Measurements from ENCODE around the gene PBX1.

Gene PBX1

DNA sequence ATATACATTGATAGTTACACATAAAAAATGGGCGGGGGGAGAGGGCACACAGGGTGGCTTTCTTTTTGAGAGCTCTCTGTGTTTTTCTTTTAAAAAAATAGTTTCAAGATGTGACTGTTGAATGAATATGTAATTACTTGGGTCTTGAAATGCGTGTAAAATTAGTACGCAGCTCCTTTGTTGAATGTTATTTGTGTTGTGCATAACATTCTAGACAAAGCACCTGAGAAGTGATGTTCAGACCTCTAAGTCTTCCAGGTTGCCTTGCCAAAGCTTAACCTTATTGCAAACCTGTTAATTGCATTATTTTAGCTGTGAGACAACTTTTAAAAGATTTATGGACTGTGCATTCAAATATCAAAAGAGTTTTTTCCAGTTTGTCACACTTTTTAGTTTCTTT, 5.4 kb downstream of the PBX1 start:
- DNase-seq, result no peak

DNA sequence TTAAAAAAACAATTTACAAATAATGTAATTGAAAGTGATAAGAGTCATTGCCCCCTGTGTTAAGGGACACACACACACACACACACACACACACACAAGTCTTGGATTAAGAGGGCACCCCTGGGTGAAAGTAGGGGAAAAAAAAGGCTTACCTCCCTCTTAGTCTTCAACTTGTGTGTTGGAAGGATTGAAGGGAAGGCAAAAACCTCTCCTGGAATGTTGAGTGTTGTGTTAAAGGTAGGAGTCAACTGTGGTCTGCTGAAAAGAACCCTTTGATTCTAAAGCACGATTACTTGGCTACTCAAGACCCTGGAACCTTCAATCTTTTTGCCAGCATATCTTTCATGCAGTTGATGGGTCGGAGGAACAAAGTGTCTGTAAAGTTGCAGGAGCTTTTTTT, 6.4 kb downstream of the PBX1 start:
- DNase-seq, result no peak

DNA sequence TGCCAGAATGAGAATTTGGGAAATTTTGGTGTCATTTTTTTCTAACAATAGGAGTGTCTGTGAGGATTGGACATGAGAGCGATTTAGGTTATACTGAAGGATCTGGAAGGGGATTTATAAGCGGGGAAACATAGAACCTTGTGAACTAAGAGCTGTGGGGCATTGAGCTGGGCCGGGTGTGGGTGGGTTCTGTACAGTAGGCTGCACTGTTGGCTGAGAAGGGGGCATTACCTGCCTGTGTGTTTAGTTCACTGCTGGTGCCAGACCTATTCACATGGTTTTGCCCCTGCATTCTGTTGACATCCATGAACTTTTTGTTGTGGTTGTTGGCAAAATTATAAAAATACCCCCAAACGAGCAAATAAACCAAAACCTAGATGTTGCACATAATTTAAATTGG, 8.8 kb downstream of the PBX1 start:
- DNase-seq, result no peak

DNA sequence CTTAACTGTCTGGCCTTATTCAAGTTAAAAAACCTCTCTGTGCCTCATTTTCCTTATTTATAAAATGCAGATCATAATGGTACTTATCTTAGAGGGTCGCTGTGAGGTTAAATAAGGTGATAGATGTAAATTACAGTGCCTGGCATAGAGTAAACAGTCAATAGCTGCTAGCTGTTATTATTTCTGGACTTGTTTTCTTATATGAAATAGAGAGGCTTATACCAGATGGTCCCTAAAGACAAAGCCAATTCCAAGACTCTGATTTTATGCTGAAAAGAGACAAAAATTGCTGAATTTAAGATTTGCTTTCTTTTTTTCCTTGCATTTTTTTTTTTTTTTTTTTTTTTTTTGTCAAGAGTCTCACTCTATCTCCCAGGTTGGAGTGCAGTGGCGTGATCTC, 10.3 kb downstream of the PBX1 start:
- DNase-seq, result no peak

DNA sequence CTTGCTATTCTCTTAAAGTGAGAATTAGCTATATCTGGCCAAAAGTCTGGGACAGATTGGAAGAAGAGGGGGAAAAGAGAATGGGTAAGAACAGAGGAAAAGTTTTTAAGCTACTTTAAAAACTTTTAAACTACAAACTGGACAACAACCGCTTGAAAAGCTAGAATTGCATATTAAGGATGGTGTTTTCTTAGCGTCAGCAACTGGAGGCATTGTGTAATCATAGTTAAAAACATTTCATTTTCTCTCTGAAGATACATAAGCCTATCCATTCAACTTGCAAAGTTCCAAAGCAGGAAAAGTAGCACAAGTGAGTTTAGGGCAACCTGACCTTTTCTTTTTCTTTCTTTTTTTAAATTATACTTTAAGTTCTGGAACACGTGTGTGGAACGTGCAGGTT, 10.9 kb downstream of the PBX1 start:
- DNase-seq, result no peak

DNA sequence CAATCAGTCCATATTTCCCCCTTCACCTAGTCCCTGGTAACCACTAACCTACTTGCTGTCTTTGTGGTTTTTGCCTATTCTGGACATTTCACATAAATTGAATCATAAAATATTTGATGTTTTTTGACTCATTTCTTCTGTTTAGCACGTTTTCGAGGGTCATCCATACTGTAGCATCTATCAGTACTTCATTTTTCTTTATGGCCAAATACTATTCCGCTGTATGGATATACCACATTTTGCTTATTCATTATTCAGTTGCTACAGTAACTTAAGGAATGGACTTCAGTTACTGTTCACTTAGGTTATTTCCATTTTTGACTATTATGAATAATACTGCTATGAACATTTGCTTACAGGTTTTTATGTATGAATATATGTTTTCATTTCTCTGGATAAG, 12.3 kb downstream of the PBX1 start:
- DNase-seq, result no peak

DNA sequence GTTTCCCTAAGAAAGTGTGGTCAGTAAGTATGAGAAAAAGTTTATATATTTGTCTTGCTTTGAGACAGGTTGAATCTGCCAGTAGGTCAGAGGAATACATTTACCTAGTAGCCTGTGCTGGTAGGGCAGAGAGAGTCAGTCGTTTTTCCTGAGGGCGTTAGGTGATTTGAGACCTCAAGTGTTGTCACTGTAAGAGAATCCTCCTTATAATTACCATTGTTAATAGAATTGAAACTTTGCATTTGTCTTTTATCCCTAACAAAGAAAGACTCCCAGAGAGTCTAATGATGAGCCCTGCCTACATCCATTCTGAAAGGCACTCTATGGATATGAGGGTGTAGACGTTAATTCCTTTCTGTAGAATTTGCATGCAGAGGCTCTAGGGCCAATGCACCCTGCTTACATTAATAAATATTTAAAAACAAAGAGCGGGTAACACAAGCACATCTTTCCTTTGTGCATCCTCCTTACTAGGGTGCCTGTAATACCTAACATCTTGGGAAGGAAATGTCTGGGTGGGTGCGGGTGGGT, 16.4 kb downstream of the PBX1 start:
- no peak for DNase-seq

DNA sequence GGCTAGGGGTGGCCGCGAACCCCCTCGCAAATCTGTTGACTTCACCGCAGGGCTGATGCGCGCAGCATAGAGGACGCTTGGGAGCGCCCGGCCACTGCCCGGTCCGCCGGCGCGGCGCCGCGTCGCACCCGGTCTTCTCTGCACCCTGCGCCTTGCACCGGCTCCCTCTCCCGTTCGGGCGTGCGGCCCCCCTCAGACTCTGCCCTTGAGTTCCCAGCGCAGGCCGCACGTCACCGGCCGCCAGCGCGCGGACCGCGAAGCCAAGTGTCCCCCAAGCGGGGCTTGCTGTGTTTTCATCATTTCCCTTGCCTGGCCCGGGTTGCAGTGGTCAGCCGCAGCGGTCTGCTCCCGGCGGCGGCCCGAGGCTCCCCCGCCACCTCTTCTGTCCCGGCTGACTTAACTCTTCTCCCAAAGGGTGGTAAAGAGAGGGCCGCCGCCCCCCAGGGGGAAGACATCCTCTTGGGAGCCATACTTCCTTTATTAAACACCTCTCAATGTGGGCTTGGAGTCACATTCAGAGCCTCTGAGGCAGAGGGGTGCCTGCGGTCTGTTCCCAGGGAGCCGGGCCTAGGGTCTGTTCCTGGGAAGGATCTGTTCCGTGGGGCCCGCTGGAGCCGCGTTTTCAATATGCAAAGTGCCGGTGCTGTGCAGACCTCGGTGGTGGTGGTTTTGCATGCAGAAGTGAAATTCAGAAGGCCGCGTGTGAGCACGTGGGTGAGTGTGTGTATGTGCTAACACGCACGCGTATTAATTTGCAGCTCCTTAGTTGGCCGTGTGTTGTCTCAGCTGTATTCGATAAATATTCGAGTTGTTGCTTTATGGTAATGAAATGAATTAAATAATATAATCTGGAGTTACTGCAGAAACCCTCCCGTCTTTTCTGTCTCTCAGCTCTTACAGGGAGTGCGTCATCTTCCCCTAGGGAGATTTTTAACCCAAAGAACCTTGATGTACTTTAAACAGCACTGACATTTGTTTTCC, 17.6 kb downstream of the PBX1 start:
- no peak for DNase-seq

DNA sequence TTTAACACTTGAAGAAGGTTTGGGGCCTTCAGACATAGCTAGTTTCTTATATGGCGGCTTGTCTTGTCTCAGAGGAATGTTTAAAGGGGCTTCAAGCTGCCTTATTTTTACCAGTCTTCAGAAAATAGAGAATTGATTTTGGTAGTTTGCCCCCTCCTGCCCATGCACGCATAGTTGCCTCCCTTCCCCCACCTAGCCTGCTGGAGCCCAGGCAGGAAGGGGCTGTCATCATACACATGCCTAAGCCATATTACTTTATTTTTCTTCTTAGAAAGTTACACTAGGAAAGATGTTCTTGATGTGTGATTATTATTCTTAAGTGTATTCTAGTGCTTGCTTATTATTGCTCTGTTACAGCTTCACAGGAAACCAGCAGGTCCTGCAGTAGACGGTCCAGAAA, 18.3 kb downstream of the PBX1 start:
- DNase-seq, result no peak

DNA sequence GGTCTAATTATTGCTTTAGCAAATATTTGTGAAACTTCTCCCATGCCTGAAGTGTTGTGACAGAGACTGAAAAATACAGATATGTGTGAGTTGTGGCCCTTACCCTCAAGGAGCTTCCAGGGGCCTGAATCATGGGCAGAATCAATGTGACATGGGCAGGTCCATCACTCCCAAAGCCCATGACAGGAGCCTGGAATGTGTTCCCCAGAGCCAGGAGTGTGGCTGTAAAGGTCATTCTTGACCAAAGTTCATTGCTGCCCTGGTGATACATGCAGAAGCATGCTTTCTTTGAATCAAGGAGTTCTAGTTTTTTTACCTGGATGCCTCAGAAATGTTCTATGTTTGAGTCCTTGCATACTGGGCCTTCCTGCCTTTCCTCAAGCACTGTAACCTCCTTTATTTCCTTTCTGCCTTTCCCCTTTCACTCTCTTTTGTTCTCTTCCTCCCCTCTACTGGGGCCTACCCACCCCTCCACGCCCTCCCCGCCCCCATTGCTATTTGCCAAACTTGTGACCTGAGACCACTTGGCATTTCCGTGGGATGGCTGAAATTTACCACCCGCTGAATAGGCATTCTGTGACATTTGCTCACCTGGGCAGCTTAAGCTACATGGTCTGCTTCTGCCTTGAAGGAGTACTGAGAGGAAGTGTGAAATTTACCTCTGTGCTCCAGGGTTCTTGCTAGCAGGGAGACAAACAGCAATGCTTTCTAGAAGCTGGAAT, 19.7 kb downstream of the PBX1 start:
- DNase-seq, result no peak

DNA sequence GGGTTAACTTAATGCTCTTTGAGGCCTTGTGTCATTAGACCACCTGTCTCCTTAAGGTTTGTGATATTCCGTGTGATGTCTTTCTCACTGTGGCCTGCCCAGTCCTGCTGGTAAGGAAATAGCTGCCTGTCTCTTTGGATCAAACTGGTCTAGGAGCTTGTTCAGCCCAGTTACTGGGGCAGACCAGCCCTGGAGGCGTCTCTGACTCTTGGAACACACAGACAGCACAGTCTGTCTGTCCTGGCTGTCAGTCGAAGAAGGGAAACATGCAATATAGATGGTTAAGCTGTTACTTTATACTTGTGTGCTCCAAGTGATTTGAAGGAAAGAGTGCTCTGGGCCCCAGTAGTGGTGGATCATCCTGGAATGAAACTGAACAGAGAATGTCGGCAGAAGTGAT, 20.4 kb downstream of the PBX1 start:
- no peak for DNase-seq

DNA sequence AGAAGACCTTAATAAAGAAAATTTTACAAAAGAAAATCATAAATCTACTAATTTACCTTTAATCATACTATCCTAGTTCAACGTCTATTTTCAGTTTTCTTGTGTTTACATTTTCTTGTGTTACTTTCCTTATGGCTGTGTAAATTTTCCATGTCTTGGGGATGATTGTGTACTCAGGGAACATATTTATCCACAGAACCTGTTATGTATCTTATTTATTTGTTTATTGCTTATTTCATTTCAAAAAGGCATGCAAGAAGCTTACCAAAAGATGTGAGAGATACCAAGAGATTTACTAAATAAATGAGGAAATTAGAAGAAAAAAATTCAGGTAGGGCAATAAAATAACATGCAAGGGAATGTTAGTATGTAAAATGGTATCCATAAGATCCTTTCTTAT, 22.8 kb downstream of the PBX1 start:
- no peak for DNase-seq

DNA sequence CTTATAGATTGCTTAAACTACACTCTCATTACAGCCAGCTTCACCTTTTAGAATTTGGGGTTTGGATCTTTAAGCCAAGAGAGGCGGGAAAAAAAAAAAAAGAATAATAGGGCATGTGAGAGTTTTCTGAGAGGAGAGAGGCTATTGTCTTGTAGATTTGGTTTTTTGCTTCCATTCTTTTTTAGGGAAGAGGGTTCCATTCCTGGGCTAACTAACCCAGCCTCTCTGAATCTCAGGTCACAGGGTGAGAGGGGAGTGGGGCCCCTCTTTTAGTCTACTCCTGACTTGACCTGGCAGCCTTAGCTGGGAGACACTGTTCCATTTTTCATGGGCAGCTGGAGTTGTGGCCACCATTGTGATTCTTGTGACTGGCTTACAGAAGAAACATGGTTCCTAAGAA, 24.2 kb downstream of the PBX1 start:
- no peak for DNase-seq

DNA sequence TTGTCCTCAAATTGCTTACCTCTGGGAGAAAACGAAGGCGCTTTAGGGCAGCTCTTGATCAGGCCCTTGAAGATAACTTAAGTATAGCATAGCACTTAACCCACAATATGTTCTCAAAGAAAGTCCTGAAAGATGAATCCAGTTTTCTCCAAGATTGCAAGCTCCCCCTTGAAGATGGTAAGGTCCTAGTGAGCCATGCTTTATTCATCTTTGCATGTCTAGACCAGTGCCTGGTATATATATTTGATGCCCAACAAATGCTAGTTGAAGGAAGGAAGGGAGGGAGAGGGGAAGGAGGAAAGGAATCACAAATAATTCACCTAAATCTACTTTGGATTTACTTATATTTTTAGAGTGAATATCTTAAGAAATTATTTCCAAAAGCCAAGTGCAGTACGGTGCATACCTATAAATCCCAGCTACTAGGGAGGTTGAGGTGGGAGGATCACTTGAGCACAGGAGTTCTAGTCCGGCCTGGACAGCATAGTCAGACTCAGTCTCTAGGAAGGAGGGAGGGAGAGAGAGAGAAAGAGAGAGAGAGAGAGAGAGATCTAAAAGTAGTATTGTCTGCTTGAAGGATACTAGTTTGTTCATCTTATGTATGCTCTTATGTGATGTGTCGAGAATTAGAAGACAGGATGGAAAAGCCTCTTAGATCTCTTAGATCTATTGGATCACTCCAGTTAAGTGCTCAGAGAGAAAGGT, 25.0 kb downstream of the PBX1 start:
- no peak for DNase-seq

DNA sequence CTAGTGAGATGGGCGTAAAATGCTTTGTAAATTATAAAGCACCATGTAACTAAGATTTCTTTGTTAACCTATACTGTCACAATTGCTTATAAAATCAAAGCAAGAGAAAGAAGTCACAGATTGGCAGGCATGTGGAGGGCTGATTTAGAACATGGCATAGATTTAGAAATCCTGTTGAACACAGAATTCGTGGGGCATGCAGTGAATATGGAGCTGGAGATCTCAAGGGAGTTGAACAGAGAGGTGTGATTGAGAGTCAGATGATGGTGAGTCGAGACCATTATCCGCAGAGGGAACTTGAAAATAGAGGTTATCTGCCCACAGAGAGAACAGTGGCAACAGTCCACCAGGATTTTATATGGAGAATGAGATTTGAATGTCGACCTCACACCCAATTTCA, 27.6 kb downstream of the PBX1 start:
- no peak for DNase-seq

DNA sequence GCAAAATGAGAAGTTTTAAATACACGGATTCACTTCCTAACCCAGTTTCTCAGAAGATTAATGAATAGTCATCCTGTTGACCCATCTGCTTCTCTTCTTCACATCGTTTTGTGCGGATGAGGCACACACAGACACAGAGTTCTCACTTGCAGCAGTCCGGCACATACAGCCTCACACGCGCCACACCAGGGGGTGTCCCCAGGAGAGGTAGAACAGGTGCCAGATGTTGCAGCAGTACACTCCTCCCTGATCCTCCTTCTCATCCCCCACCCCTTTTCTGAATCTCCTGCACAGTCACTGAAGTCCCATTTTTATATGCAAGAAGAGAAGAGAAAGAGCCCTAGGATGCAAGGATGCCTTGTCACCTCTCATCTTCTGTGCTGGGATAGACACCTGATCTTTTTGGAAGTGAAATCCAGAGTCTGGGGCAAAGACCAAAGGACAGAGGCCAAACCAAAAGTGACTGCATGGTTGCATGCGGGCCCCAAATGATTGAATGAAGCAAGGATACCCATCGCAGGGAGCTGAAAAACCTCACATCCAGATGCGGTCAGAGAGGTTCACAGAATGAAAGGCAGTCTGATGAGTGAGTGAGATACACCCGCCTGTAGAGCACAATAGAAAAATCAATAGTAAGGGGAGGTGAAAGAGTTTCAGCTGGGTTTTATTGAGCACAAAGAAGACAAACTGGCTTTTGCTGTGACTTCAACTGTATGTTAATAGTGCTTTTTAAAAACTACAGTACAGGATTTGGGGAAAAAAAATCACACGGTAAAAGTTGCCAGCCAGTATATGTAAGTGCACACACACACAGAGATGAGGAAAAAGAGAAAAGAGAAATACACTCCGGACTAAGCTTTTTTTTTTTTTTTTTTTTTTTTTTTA, 28.9 kb downstream of the PBX1 start:
- DNase-seq, result no peak

DNA sequence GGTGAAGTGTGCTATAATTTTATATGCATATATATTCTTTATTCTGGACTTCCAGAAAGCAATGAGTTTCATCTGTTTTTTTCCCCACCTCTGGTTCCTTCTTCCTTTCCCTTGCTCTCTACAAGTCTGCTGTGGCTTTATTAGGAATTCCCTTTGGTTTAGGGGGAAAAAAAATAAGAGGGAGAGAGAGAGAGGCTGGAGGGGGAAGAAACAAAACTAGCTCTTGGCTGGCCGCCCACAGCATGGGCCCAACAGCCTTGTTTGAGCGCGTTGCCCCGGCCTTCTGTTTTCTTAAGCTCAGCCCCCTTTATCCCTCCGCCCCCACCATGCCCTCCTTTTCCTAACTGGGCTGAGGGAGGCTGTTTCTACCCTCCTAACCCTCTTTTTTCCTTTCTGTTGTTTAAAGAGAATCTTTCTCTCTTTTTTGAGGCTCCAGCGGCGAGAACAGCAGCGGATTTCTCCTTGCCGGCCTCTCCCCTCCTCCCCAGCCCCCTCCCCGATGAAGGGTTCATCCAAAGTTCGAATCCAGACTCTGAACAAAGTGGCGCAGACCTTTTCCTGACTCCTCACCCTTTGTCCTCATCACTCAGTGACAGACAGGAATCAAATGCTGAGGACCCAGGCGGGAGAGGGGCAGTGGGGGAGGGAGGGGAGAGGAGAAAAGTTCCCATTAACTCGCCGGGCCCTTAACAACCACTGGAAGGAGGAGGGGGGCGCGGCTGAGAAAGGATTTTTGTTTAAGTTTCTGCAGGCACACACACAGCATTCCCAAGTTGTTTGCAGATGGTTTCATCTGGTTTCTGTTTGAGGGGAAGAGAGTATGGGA, 29.7 kb downstream of the PBX1 start:
- DNase-seq, result no peak

DNA sequence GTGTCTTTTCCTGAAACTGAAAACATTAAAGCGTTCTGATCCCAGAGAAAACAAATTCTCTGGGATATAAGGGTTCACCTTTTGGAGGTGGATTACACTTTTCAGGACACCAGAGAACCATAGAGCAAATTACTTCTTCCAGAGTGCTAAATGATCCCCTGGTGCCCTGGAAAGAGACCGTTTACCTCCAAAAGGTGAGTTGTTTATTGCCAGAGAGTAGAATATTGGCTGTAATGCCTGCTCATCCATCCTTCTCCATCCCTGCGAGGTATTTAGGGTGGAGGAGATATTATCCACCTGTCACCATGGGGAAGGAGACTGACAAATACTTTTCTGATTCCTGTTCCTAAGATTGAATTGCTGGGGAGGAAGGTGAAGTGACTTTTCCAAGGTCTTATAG, 30.4 kb downstream of the PBX1 start:
- DNase-seq, result no peak

DNA sequence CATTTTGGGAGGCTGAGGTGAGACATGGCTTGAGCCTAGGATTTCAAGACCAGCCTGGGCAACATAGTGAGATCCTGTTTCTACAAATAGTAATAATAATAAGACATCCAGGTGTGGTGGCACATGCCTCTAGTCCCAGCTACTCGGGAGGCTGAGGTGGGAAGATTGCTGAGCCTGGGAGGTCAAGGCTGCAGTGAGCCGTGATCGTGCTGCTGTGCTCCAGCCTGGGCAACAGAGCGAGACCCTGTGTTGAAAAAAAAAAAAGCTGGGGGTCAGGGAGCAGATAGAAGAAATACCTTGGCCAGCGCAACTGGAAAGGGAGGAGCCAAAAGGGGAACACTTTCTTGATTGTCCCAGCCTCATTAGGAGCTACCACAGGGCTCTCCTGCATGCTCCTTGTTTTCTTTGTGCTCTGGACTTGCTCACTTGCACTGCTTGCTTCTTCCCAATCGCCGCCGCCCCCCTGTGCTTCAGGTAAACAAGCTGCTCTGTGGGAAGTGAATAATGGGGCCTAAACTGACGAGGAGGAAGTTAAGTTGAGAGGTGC, 31.1 kb downstream of the PBX1 start:
- DNase-seq, result no peak

DNA sequence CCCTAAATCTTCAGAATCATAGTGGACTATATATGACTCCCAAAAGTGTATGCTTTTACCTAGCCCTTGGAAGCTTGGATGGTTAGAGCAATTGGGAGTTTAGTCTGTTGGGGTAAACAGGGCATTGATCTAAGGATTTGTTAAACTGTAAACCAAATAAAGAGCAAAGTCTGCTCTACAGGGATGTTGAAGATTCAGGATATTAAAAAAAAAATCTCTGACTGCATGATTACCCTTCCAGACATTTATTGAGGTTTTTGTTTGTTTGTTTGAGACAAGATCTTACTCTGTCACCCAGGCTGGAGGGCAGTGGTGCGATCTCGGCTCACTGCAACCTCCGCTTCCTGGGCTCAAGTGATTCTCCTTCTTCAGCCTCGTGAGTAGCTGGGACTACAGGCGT, 31.6 kb downstream of the PBX1 start:
- DNase-seq, result no peak

DNA sequence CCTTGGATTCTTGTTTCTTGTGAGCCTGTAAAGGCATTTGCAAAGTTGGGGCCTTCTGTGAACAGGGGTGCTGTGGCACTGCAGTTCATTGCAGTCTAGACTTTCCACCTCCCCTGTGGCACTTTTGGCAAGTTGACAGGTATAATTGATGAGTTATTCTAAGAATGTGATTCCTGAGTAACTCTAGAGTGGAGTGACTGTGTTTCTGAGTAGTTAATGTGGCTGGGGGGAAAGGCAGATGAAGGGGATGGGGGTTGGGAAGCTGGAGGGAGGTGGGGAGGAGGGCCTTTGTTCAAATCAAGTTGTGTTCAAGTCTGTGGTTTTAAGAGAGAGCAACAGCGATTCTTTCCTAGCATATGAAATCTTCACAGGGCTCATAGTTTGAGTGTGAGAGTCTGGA, 32.9 kb downstream of the PBX1 start:
- DNase-seq, result no peak

All from AML-193 (cell line).